ENCODE measurements around the gene ABO.
"Not testable (repeated sequence)": the region's sequence is repeated elsewhere in the genome, so short reads cannot be mapped to it uniquely, and the experiment has no call there.

The ABO gene

GRCh38 chr9:133275105-133276000 is at the start of gene ABO:
Gene ABO (minus strand): TSS chr9:133275201.
- DNase-seq: no peak

GRCh38 chr9:133323991-133324703 is 49.1 kb upstream of the ABO start:
- no peak for DNase-seq

GRCh38 chr9:133323211-133323610 is 48.2 kb upstream of the ABO start:
- DNase-seq: no peak

- DNase-seq: no peak
Observed at GRCh38 chr9:133322701-133323100, 47.7 kb upstream of the ABO start.

GRCh38 chr9:133321411-133321935 is 46.5 kb upstream of the ABO start:
- DNase-seq: no peak

- DNase-seq: no peak
Observed at GRCh38 chr9:133320421-133320881, 45.5 kb upstream of the ABO start.

- not testable (repeated sequence) for DNase-seq
Observed at GRCh38 chr9:133317551-133317950, 42.5 kb upstream of the ABO start.

- DNase-seq: no peak
Observed at GRCh38 chr9:133315997-133316396, 41.0 kb upstream of the ABO start.

GRCh38 chr9:133309608-133310007 is 34.6 kb upstream of the ABO start:
- no peak for DNase-seq

GRCh38 chr9:133307301-133307700 is 32.3 kb upstream of the ABO start:
- no peak for DNase-seq

GRCh38 chr9:133306242-133307204 is 31.5 kb upstream of the ABO start:
- no peak for DNase-seq

- no peak for DNase-seq
Observed at GRCh38 chr9:133305731-133306130, 30.7 kb upstream of the ABO start.

- no peak for DNase-seq
Observed at GRCh38 chr9:133304477-133305377, 29.7 kb upstream of the ABO start.

- DNase-seq: no peak
Observed at GRCh38 chr9:133304158-133304470, 29.1 kb upstream of the ABO start.

GRCh38 chr9:133303266-133304157 is 28.5 kb upstream of the ABO start:
- no peak for DNase-seq

- no peak for DNase-seq
Observed at GRCh38 chr9:133301253-133302230, 26.5 kb upstream of the ABO start.

- not testable (repeated sequence) for DNase-seq
Observed at GRCh38 chr9:133299996-133300395, 25.0 kb upstream of the ABO start.

- no peak for DNase-seq
Observed at GRCh38 chr9:133294257-133294656, 19.3 kb upstream of the ABO start.

- DNase-seq: no peak
Observed at GRCh38 chr9:133290751-133291302, 15.8 kb upstream of the ABO start.

Data from NCI-H1436 treated with DMSO at 0.1 percent for 48 hours (cell line).